ENCODE data around the gene FBXO11. TPM values are rescaled to one million over a fixed set of nuclear protein-coding genes. Genes with fewer than 3 reads are reported as not detected.

The FBXO11 gene
- polyA plus RNA-seq, 1 donor (not counting 4 experiments of a cell fraction or from before 2014, with no cell fraction given) = 45.5 TPM

DNA sequence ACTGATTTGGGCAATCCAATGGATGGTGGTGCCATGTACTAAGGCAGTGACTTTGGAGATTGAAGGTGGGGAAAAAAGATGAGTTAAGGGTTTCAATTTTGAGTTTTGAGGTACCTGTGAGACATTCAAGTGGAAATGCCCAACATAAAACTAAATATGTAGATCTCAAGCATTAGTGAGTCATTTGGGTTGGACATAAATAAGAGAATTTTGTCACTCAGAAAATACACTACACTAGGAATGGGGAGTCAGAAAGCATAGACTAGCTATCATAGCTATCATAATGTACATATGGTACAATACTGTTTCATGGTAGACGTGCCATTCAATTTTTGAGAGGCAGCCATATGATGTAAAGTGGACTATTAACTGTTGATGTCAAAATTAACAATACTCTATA, 56.1 kb downstream of the FBXO11 start:
- DNase-seq (ENCODE audit: low read depth, low spot score) (no peak), FAIRE-seq (no peak)
- no peak overlapping the region for H2AFZ ChIP-seq (ENCODE audit: control insufficient read depth, low read length)
- peaks cover 0 to 2% of the 10 kb centered on the region in 2 experiments for H3K36me3 ChIP-seq (ENCODE audit: control insufficient read depth in 2 of 2, extremely low read depth in 1 of 2, insufficient read depth in 2 of 2, low read length in 2 of 2)
- peaks cover 81% of the 10 kb centered on the region for H3K79me2 ChIP-seq (ENCODE audit: control insufficient read depth, insufficient read depth, low read length)
- H3K4me1 ChIP-seq (ENCODE audit: control insufficient read depth, extremely low read depth, insufficient read depth, low read length) = no peaks in the 10 kb centered on the region
- H3K9ac ChIP-seq (ENCODE audit: control insufficient read depth, extremely low read depth, insufficient read depth, low read length) = no peak overlapping the region
- H3K27ac ChIP-seq (ENCODE audit: control insufficient read depth, insufficient read depth, low read length) = no peak overlapping the region
- dilution Hi-C loops (cut with MboI; ENCODE audit: extremely low pct_ligation_motif_present, low sequenced_read_pairs) = no loop called here
- no peaks in the 10 kb centered on the region for H4K20me1 ChIP-seq (ENCODE audit: control insufficient read depth, extremely low read depth, insufficient read depth, low read length)
- H3K27me3 ChIP-seq (ENCODE audit: control insufficient read depth, extremely low read depth, insufficient read depth, low read length) = no peaks in the 10 kb centered on the region
- H3K9me3 ChIP-seq (ENCODE audit: control insufficient read depth, low read depth, low read length) = no peaks in the 10 kb centered on the region
- no peaks in the 10 kb centered on the region for H3K9me1 ChIP-seq (ENCODE audit: control insufficient read depth, extremely low read depth, insufficient read depth, low read length)
- H3K4me3 ChIP-seq (ENCODE audit: control insufficient read depth in 2 of 3, extremely low read depth in 1 of 3, insufficient read depth in 2 of 3, low read depth in 1 of 3, low read length in 3 of 3) = no peak overlapping the region
- no peak overlapping the region for H3K4me2 ChIP-seq (ENCODE audit: control insufficient read depth, extremely low read depth, insufficient read depth, low read depth, low read length)
- no peak for TF ChIP-seq EZH2 (IDR thresholded peaks at IDR 0.05; ENCODE audit: low read length)
- TF ChIP-seq, protein P1, sequence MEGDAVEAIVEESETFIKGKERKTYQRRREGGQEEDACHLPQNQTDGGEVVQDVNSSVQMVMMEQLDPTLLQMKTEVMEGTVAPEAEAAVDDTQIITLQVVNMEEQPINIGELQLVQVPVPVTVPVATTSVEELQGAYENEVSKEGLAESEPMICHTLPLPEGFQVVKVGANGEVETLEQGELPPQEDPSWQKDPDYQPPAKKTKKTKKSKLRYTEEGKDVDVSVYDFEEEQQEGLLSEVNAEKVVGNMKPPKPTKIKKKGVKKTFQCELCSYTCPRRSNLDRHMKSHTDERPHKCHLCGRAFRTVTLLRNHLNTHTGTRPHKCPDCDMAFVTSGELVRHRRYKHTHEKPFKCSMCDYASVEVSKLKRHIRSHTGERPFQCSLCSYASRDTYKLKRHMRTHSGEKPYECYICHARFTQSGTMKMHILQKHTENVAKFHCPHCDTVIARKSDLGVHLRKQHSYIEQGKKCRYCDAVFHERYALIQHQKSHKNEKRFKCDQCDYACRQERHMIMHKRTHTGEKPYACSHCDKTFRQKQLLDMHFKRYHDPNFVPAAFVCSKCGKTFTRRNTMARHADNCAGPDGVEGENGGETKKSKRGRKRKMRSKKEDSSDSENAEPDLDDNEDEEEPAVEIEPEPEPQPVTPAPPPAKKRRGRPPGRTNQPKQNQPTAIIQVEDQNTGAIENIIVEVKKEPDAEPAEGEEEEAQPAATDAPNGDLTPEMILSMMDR (optimal IDR thresholded peaks at IDR 0.05 in 1 of 3, IDR thresholded peaks at IDR 0.05 in 1 of 3, conservative IDR thresholded peaks at IDR 0.05 in 1 of 3; ENCODE audit: extremely low read depth in 1 of 3, insufficient read depth in 2 of 3, low read length in 3 of 3) = no peak

GRCh38 chr2:47849368-47849767, 56.9 kb downstream of the FBXO11 start:
- H2AFZ ChIP-seq (ENCODE audit: control insufficient read depth, low read length) = no peak overlapping the region
- H3K27me3 ChIP-seq (ENCODE audit: control insufficient read depth, extremely low read depth, insufficient read depth, low read length) = no peaks in the 10 kb centered on the region
- H3K36me3 ChIP-seq (ENCODE audit: control insufficient read depth in 2 of 2, extremely low read depth in 1 of 2, insufficient read depth in 2 of 2, low read length in 2 of 2) = peaks cover 0 to 2% of the 10 kb centered on the region in 2 experiments
- H3K9me1 ChIP-seq (ENCODE audit: control insufficient read depth, extremely low read depth, insufficient read depth, low read length) = no peaks in the 10 kb centered on the region
- H3K79me2 ChIP-seq (ENCODE audit: control insufficient read depth, insufficient read depth, low read length) = peaks cover 80% of the 10 kb centered on the region
- H3K4me1 ChIP-seq (ENCODE audit: control insufficient read depth, extremely low read depth, insufficient read depth, low read length) = no peaks in the 10 kb centered on the region
- TF ChIP-seq EZH2 (IDR thresholded peaks at IDR 0.05; ENCODE audit: low read length) = no peak
- TF ChIP-seq, protein P1 (optimal IDR thresholded peaks at IDR 0.05 in 1 of 3, IDR thresholded peaks at IDR 0.05 in 1 of 3, conservative IDR thresholded peaks at IDR 0.05 in 1 of 3; ENCODE audit: extremely low read depth in 1 of 3, insufficient read depth in 2 of 3, low read length in 3 of 3) = no peak
- H3K9me3 ChIP-seq (ENCODE audit: control insufficient read depth, low read depth, low read length) = no peaks in the 10 kb centered on the region
- dilution Hi-C loops (cut with MboI; ENCODE audit: extremely low pct_ligation_motif_present, low sequenced_read_pairs) = no loop called here
- FAIRE-seq = no peak
- H3K4me3 ChIP-seq (ENCODE audit: control insufficient read depth in 2 of 3, extremely low read depth in 1 of 3, insufficient read depth in 2 of 3, low read depth in 1 of 3, low read length in 3 of 3) = no peak overlapping the region
- no peak overlapping the region for H3K27ac ChIP-seq (ENCODE audit: control insufficient read depth, insufficient read depth, low read length)
- no peak overlapping the region for H3K4me2 ChIP-seq (ENCODE audit: control insufficient read depth, extremely low read depth, insufficient read depth, low read depth, low read length)
- no peak for DNase-seq (ENCODE audit: low read depth, low spot score)
- H3K9ac ChIP-seq (ENCODE audit: control insufficient read depth, extremely low read depth, insufficient read depth, low read length) = no peak overlapping the region
- H4K20me1 ChIP-seq (ENCODE audit: control insufficient read depth, extremely low read depth, insufficient read depth, low read length) = no peaks in the 10 kb centered on the region
